ENCODE data around the gene DSN1.
A peak's percentile ranks its signal among the peaks of the same experiment; 100 is the strongest.

DSN1 gene

DNA sequence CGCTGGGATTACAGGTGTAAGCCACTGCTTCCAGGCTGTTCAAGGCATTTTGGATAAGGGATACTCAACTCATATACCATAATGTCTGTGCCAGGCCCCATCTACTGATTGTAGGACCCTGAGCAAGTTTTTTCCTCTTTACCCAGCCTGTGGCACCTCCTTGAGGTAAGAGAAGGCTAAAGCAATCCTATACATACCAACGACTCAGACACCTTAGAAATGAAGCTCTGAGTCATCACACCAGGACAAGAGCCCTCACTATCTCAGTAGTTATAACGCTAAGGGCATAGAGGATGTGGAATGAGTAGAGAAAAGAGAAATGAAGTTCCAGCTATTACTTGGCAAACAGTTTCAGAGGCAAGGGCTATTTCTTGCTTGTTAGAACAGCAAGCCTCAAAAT, 44.6 kb downstream of the DSN1 start:
- DNase-seq, result no peak
- H3K27ac Mint-ChIP-seq, result no peak overlapping the region
- no peak overlapping the region for H3K4me3 Mint-ChIP-seq
- CTCF ChIA-PET, result interaction anchor here (0.6 to 1.4 kb wide), 16 partner anchors 10 to 178 kb away, joined by 3 to 13 read pairs (median 4); no protein-coding TSS in a partner anchor
- H3K9me3 Mint-ChIP-seq, result no peaks in the 10 kb centered on the region
- H3K36me3 Mint-ChIP-seq, result no peaks in the 10 kb centered on the region
- H3K27me3 Mint-ChIP-seq, result no peaks in the 10 kb centered on the region
- peaks cover 27% of the 10 kb centered on the region for H3K4me1 Mint-ChIP-seq

DNA sequence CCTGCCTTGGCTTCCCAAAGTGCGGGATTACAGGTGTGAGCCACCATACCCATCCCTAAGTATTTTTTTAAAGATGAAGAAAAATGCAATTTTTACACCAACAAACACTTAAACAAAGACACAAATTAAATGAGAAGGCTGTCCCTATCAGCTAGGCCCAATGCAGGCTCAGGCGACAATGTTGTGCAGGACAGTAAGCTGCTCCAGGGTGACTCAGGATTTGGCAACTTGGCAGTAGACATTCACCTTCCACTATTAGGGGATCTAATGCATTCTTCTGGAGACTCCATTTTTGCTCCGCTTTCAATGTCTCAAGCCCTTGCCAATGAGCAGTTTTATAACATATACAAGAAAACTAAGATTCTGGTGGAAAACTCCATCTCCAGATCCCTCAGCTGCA, 47.4 kb downstream of the DSN1 start:
- CTCF ChIA-PET, result interaction anchor here (0.6 to 1.1 kb wide), 3 partner anchors 31 to 246 kb away, joined by 3 read pairs; no protein-coding TSS in a partner anchor
- H3K4me3 Mint-ChIP-seq, result no peak overlapping the region
- no peak for DNase-seq
- H3K27me3 Mint-ChIP-seq, result no peaks in the 10 kb centered on the region
- peaks cover 11% of the 10 kb centered on the region for H3K4me1 Mint-ChIP-seq
- H3K36me3 Mint-ChIP-seq, result peaks cover 2% of the 10 kb centered on the region
- no peaks in the 10 kb centered on the region for H3K9me3 Mint-ChIP-seq
- no peak overlapping the region for H3K27ac Mint-ChIP-seq

DNA sequence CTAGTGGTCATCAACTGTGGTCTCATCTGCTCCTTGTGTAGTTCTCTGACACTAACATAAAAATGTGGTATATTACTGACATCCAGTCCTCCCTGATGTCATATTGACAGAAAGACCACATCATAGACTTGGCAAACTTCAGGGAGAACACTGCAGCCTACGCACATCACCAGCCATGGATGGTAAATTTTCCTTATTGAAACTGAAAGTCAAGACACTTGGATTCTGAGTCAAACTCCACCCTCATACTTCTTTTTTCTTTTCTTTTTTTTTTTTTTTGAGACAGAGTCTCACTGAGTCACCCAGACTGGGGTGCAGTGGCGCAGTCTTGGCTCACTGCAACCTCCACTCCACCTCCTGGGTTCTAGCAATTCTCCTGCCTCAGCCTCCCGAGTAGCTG, 53.1 kb downstream of the DSN1 start:
- no peak for DNase-seq
- Mint-ChIP-seq H3K9me3 (no peaks in the 10 kb centered on the region), H3K27me3 (no peaks in the 10 kb centered on the region), H3K4me3 (no peak overlapping the region), H3K4me1 (peaks cover 9% of the 10 kb centered on the region), H3K36me3 (peaks cover 2% of the 10 kb centered on the region), H3K27ac (no peak overlapping the region)
- CTCF ChIA-PET, result no interaction called here

DNA sequence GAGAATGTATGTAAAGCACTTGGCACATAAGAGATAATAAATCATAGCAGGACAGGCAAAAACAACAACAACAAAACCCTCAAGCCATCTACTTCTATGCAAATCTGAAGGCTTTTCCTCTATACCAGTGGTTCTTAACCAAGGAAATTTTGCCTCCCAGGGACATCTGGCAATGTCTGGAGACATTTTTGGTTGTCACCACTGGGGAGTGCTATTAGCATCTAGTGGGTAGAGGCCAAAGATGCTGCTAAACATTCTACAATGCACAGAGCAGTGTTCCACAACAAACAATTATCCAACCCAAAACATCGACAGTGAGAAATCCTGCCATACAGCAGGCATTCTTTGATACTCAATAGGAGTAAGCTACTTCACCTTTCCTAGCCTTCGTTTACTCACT, 55.9 kb downstream of the DSN1 start:
- H3K4me3 Mint-ChIP-seq, result no peak overlapping the region
- no peak overlapping the region for H3K27ac Mint-ChIP-seq
- CTCF ChIA-PET, result interaction anchor here (0.9 to 1.5 kb wide), 6 partner anchors 13 to 105 kb away, joined by 3 to 4 read pairs (median 3); partner anchors contain the start of gene NDRG3
- peaks cover 2% of the 10 kb centered on the region for H3K36me3 Mint-ChIP-seq
- no peaks in the 10 kb centered on the region for H3K9me3 Mint-ChIP-seq
- H3K27me3 Mint-ChIP-seq, result no peaks in the 10 kb centered on the region
- peaks cover 9% of the 10 kb centered on the region for H3K4me1 Mint-ChIP-seq
- DNase-seq, result peak; percentile 34

- H3K9me3 Mint-ChIP-seq, result no peaks in the 10 kb centered on the region
- DNase-seq, result no peak
- CTCF ChIA-PET, result interaction anchor here (1.0 to 1.5 kb wide), 3 partner anchors 29 to 104 kb away, joined by 3 read pairs; partner anchors contain the start of gene NDRG3
These were observed 56.5 kb downstream of the DSN1 start for GRCh38 chr20:36717021-36717420.

DNA sequence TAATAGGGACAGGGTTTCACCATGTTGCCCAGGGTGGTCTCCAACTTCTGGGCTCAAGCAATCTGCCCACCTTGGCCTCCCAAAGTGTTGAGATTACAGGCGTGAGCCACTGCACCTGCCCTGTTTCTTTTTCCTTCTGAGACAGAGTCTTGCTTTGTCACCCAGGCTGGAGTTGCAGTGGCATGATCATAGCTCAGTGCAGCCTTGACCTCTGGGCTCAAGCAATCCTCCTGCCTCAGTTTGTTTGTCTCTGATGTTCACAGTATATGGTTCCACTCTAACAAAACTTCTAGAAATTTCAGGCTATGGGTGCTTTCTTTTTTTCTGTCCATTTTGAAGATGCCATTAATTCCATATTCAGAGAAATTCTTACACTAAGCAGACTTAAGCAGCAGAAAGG, 60.8 kb downstream of the DSN1 start:
- Mint-ChIP-seq H3K4me3 (no peak overlapping the region), H3K9me3 (no peaks in the 10 kb centered on the region), H3K27me3 (no peaks in the 10 kb centered on the region), H3K36me3 (no peaks in the 10 kb centered on the region), H3K27ac (no peak overlapping the region), H3K4me1 (no peaks in the 10 kb centered on the region)
- no peak for DNase-seq
- CTCF ChIA-PET, result no interaction called here

More at GRCh38 chr20:36717021-36717420, 56.5 kb downstream of the DSN1 start:
- Mint-ChIP-seq H3K27ac (no peak overlapping the region), H3K27me3 (no peaks in the 10 kb centered on the region), H3K4me1 (peaks cover 9% of the 10 kb centered on the region), H3K4me3 (no peak overlapping the region), H3K36me3 (peaks cover 2% of the 10 kb centered on the region)

DNA sequence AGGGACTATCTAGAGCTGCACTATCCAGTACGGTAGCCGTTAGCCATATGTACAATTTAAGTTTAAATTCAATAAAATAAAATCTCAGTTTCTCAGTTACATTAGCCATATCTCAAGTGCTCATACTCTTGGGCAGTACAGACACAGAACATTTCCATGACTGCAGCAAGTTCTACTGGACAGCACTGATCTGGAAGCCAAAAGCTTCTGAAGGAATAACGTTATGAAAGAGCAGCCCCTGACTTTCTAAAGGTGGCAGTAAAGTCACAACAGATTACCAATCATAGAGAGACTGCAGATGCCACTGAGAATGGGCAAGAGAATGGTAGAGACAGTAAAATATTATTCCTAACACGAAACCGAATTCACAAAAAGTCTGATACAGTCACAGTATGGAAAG, 64.4 kb downstream of the DSN1 start:
- CTCF ChIA-PET, result no interaction called here
- Mint-ChIP-seq H3K9me3 (no peaks in the 10 kb centered on the region), H3K4me3 (no peak overlapping the region), H3K4me1 (no peaks in the 10 kb centered on the region), H3K36me3 (no peaks in the 10 kb centered on the region), H3K27ac (no peak overlapping the region), H3K27me3 (no peaks in the 10 kb centered on the region)
- DNase-seq, result no peak

DNA sequence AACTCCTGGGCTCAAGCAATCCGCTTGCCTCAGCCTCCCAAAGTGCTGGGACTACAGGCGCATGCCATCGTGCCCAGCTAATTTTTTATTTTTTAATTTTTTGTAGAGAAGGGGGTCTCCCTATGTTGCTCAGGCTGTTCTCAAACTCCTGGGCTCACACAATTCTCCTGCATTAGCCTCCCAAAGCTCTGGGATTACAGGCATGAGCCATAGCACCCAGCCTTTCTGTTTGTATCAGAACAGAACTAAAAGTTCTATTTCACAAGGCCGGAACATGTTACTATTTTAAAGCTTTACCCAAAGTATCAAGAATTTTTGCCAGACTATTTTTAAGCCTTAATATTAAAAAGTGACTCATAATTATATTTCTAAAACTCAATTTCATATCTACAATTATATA, 70.0 kb downstream of the DSN1 start:
- no peak overlapping the region for H3K27ac Mint-ChIP-seq
- DNase-seq, result no peak
- CTCF ChIA-PET, result no interaction called here

More for the DNA sequence above, 70.0 kb downstream of the DSN1 start:
- Mint-ChIP-seq H3K9me3 (no peaks in the 10 kb centered on the region), H3K4me1 (no peaks in the 10 kb centered on the region), H3K4me3 (no peak overlapping the region), H3K27me3 (no peaks in the 10 kb centered on the region), H3K36me3 (no peaks in the 10 kb centered on the region)
